Transverse colon (tissue), 4 donors: ENCODE results near the gene SLC39A3. TPM values are rescaled to one million over a fixed set of nuclear protein-coding genes. Genes with fewer than 3 reads are reported as not detected.

ENCODE experiments used
- DNase-seq: peaks from one replicate; pipeline ENCODE4 v3.0.0-alpha.2; 2019
- H3K27ac ChIP-seq, 4 donors: fragments of 200-600 bp; sonication (generic); 2 replicates each; pipeline ENCODE4 v1.5.1; 2016 to 2018; ENCODE audit warnings: inconsistent platforms in 4 of 4
- H3K27me3 ChIP-seq: fragments of 200-600 bp; sonication (generic); 2 replicates; pipeline ENCODE4 v1.5.1; 2017; ENCODE audit warnings: inconsistent platforms
- H3K36me3 ChIP-seq, 4 donors: fragments of 200-600 bp; sonication (generic); 2 replicates each; pipeline ENCODE4 v1.5.1; 2017 to 2019; ENCODE audit warnings: inconsistent platforms in 4 of 4
- H3K4me1 ChIP-seq, 4 donors: fragments of 200-600 bp; sonication (generic); 2 replicates each; pipeline ENCODE4 v1.5.1; 2017 to 2020; ENCODE audit warnings: inconsistent platforms in 4 of 4
- H3K4me3 ChIP-seq, 4 donors: fragments of 200-600 bp; sonication (generic); 1 replicate in 1 of 4; 2 replicates in 3 of 4; pipeline versions ENCODE4 v1.5.1 to v1.6.1; 2017 to 2019; ENCODE audit warnings: inconsistent platforms in 4 of 4
- H3K9me3 ChIP-seq, 2 donors: fragments of 200-600 bp; sonication (generic); 2 replicates each; pipeline ENCODE4 v1.5.1; 2017 to 2019; ENCODE audit warnings: inconsistent platforms in 2 of 2
- EP300 ChIP-seq: sonication (generic); formaldehyde crosslinking; IDR thresholded peaks from one replicate; pipeline ENCODE4 v1.6.1; 2017; ENCODE audit warnings: antibody characterized with exemption, low read depth
- POLR2A ChIP-seq: fragments of 450-650 bp; IDR thresholded peaks from one replicate; pipeline ENCODE4 v1.6.1; 2016; ENCODE audit warnings: antibody characterized with exemption, mild to moderate bottlenecking, moderate library complexity
- POLR2AphosphoS5 ChIP-seq, 3 donors: sonication (generic); formaldehyde crosslinking; IDR thresholded peaks; one replicate each; pipeline ENCODE4 v1.6.1; 2016; ENCODE audit warnings: antibody characterized with exemption in 3 of 3
- WGBS, 2 donors: methylation state at CpG; one replicate each; pipeline ENCODE4 v1.1.5; 2018; ENCODE audit warnings: low coverage in 1 of 2; 5-methylcytosine and 5-hydroxymethylcytosine counted together
- in situ Hi-C, 4 donors: fragments of 200-750 bp; cut with MboI; loops; one replicate each; pipeline versions ENCODE4 v1.15.0 to v1.15.1; 2017; ENCODE audit warnings: low sequenced_read_pairs in 3 of 4, low pct_ligation_motif_present in 1 of 4, low pct_unique_long_range_greater_than_20kb in 1 of 4
- intact Hi-C: fragments of 100-400 bp; cut with DNase I; formaldehyde crosslinking; loops from one replicate; pipeline ENCODE4 v1.15.1; 2023; ENCODE audit warnings: low total_unique reads
- total RNA-seq, 4 donors: library from RNA; depleted of rRNA; stranded (reverse); fragments of >200 nt; gene quantifications; one replicate each; pipeline ENCODE4 v1.1.0, GENCODE V29; 2016
- TF ChIP-seq, protein P1 (sequence below), 5 experiments: fragments of 200-600 bp in 3 of 5; fragments of 450-650 bp in 2 of 5; sonication (generic) in 3 of 5; IDR thresholded peaks; 1 replicate in 2 of 5; 2 replicates in 3 of 5; pipeline ENCODE4 v1.5.1; 2016 to 2017; ENCODE audit warnings: antibody characterized with exemption in 5 of 5, inconsistent platforms in 3 of 5, mild to moderate bottlenecking in 2 of 5, moderate library complexity in 1 of 5

Gene SLC39A3
- total RNA-seq, 4 donors from 2014 or later: 10.1 to 40.4 (median 24.7) TPM

DNA sequence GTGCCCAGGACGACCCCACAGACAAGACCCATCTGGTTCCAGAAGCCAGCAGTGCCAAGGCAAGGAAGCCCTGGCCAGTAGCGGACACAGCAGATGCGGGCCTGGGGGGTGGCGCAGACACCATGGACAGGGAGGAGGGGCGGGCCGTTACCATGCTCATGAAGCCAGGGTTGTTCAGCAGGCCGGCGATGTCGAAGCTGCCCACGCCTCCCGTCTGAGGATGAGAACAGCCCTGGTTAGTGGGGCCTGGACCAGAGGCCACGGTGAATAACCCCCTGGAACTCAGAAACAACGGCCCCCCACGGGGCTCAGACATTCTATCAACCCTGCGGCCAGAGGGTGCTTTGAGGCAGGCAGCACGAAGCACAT is 21.5 kb upstream of the SLC39A3 start:
- Histone ChIP-seq H3K36me3 (peaks cover 0 to 45% (median 22%) of the 10 kb centered on the region in 4 donors), H3K27me3 (no peaks in the 10 kb centered on the region), H3K4me3 (no peak overlapping the region), H3K9me3 (no peaks in the 10 kb centered on the region), H3K27ac (no peak overlapping the region), H3K4me1 (no peaks in the 10 kb centered on the region)
- in situ Hi-C loops: no loop called here
- intact Hi-C loops: no loop called here
- no peak for TF ChIP-seq EP300
- no peak for TF ChIP-seq POLR2AphosphoS5 (IDR thresholded peaks at IDR 0.05)
- TF ChIP-seq, protein P1, sequence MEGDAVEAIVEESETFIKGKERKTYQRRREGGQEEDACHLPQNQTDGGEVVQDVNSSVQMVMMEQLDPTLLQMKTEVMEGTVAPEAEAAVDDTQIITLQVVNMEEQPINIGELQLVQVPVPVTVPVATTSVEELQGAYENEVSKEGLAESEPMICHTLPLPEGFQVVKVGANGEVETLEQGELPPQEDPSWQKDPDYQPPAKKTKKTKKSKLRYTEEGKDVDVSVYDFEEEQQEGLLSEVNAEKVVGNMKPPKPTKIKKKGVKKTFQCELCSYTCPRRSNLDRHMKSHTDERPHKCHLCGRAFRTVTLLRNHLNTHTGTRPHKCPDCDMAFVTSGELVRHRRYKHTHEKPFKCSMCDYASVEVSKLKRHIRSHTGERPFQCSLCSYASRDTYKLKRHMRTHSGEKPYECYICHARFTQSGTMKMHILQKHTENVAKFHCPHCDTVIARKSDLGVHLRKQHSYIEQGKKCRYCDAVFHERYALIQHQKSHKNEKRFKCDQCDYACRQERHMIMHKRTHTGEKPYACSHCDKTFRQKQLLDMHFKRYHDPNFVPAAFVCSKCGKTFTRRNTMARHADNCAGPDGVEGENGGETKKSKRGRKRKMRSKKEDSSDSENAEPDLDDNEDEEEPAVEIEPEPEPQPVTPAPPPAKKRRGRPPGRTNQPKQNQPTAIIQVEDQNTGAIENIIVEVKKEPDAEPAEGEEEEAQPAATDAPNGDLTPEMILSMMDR (IDR thresholded peaks at IDR 0.05): no peak
- TF ChIP-seq POLR2A: no peak
- WGBS, 2 donors: 93 to 95% methylated on average over 4 to 16 of the region's 16 CpGs
- DNase-seq: no peak

DNA sequence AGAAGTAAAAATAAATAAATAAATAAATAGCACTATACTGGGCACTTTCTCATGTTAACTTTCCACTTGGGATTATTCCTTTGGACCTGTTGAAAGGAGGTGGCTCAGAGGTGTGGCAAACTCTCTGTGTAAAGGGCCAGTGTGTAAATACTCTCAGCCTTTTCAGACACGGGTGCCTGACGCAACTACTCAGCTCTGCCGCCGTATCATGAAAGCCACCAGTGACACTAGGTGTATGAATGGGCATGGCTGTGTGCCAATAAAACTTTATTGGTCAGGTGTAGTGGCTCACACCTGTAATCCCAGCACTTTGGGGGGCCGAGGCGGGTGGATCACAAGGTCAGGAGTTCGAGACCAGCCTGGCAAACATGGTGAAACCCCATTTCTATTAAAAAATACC is 20.1 kb upstream of the SLC39A3 start:
- WGBS, 2 donors: 93% methylated on average over 7 of the region's 7 CpGs; no CpG with 5 or more reads in 1 of the 2 donors
- in situ Hi-C loops (no loop called here), intact Hi-C loops (no loop called here)
- DNase-seq: no peak
- Histone ChIP-seq H3K36me3 (peaks cover 0 to 45% (median 17%) of the 10 kb centered on the region in 4 donors), H3K27me3 (no peaks in the 10 kb centered on the region), H3K4me3 (no peak overlapping the region), H3K4me1 (no peaks in the 10 kb centered on the region), H3K27ac (no peak overlapping the region), H3K9me3 (no peaks in the 10 kb centered on the region)
- TF ChIP-seq, protein P1 (IDR thresholded peaks at IDR 0.05): no peak
- TF ChIP-seq POLR2AphosphoS5 (IDR thresholded peaks at IDR 0.05) (no peak), EP300 (no peak), POLR2A (no peak)

DNA sequence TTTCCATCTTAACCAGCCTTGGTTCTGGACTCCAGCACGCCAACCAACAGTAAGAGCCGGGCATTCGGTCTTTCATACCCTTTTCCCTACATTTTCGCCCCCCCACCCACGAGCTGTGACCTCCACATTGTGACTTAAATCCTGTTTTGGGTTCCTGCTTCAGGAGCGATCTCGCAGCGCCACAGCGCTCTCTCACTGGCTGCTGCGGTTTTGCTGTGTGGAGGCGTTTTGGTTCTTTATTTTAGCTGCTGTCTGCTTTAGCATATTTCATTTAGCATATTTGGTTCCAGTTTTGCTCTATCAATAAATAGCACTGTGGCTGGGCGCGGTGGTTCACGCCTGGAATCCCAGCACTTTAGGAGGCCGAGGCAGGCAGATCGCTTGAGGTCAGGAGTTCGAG is 19.5 kb upstream of the SLC39A3 start:
- WGBS, 2 donors: 88 to 91% methylated on average over 5 to 17 of the region's 17 CpGs
- intact Hi-C loops: no loop called here
- H3K4me3 ChIP-seq: no peak overlapping the region
- TF ChIP-seq POLR2AphosphoS5 (IDR thresholded peaks at IDR 0.05): no peak
- no peak for TF ChIP-seq POLR2A
- TF ChIP-seq, protein P1 (IDR thresholded peaks at IDR 0.05): no peak
- no peak for TF ChIP-seq EP300
- peaks cover 0 to 42% (median 14%) of the 10 kb centered on the region in 4 donors for H3K36me3 ChIP-seq
- no peaks in the 10 kb centered on the region for H3K9me3 ChIP-seq
- in situ Hi-C loops: no loop called here
- H3K4me1 ChIP-seq: no peaks in the 10 kb centered on the region
- no peak for DNase-seq
- H3K27me3 ChIP-seq: no peaks in the 10 kb centered on the region
- H3K27ac ChIP-seq: no peak overlapping the region

DNA sequence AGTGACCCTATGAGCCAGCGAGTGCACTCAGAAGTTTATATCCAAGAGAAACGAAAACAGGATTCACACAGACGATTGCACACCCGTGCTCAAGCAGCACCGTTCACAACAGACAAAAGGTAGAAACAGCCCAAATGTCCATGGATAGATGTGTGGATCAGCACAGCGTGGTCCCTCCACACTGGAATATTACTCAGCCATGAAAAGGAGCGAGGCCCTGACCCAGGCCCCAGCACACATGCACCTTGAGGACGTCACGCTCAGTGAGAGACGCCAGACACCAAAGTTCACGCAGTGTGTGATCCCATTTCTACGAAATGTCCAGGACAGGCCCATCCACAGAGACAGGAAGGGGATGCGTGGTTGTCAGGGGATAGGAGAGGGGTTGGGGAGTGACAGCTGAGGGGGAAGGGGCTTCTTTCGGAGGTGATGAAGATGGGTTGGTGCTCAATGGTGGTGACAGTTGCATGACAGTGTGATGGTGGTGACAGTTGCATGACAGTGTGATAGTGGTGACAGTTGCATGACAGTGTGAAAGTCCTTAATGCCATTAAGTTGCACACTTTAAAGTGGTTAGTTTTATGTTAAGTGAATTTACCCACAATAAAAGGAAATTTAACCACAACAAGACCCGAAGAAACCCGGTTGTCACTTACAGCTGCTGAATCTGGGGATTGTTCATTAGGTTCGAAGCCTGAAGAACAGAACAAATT is 18.9 kb upstream of the SLC39A3 start:
- Histone ChIP-seq H3K4me1 (no peaks in the 10 kb centered on the region), H3K36me3 (peaks cover 0 to 38% (median 13%) of the 10 kb centered on the region in 4 donors), H3K9me3 (no peaks in the 10 kb centered on the region), H3K27ac (no peak overlapping the region), H3K27me3 (no peaks in the 10 kb centered on the region), H3K4me3 (no peak overlapping the region)
- no peak for TF ChIP-seq POLR2A
- intact Hi-C loops: no loop called here
- DNase-seq: no peak
- in situ Hi-C loops: no loop called here
- WGBS, 2 donors: 74 to 93% methylated on average over 9 to 17 of the region's 17 CpGs
